GM12878 (cell line): Measurements from ENCODE around the gene CABP7. TPM values are rescaled to one million over a fixed set of nuclear protein-coding genes. Genes with fewer than 3 reads are reported as not detected.

Source experiments
- ATAC-seq: fragments of 200-7000 bp; cut with Tn5 transposase; 3 replicates; pipeline ENCODE4 v1.9.1; 2020; ENCODE audit warnings: mild to moderate bottlenecking, moderate library complexity
- BruUV-seq: library from RNA; stranded (reverse); fragments of 400-500 nt; replicated peaks from 2 replicates; lab custom pipeline; 2021; lab: Mats Ljungman, UMichigan
- CTCF ChIA-PET: fragments of 300-600 bp; sonication (Branson Sonifier 250); formaldehyde crosslinking; extraction: SDS; loops from one replicate; lab custom pipeline; 2021; ENCODE audit warnings: inconsistent platforms; lab: Yijun Ruan, JAX
- POLR2A ChIA-PET: fragments of 350-600 bp; formaldehyde crosslinking; extraction: SDS; loops from one replicate; lab custom pipeline; 2021; ENCODE audit warnings: inconsistent platforms; lab: Charles Lee
- RAD21 ChIA-PET: fragments of 300-600 bp; sonication (Branson Sonifier 250); formaldehyde crosslinking; loops from one replicate; lab custom pipeline; 2023; ENCODE audit warnings: antibody characterized with exemption; ENCODE audit not compliant: unreplicated experiment; lab: Charles Lee
- SMC1A ChIA-PET: fragments of 300-600 bp; sonication (Branson Sonifier 250); formaldehyde crosslinking; loops from one replicate; lab custom pipeline; 2023; ENCODE audit not compliant: unreplicated experiment, uncharacterized antibody; lab: Charles Lee
- DNase-seq: peaks from one replicate; pipeline ENCODE4 v3.0.0-alpha.2; 2011; ENCODE audit warnings: low read depth, low spot score
- FAIRE-seq: peaks from 3 replicates; lab custom pipeline; 2011; peaks lifted over from hg19 to GRCh38; lab: Jason Lieb, UNC
- H2AFZ ChIP-seq: 2 replicates; pipeline ENCODE4 v1.6.0; 2011; ENCODE audit warnings: low read depth, low read length, control low read depth; ENCODE audit not compliant: control insufficient read depth
- H3K27ac ChIP-seq: 2 replicates; pipeline ENCODE4 v1.5.1; 2011; ENCODE audit warnings: control low read depth; ENCODE audit not compliant: control insufficient read depth, insufficient read depth
- H3K27me3 ChIP-seq, 2 experiments: replicated peaks in 1 of 2; 2 replicates each; pipeline versions ENCODE4 v1.6.0 to v1.6.1; 2011; ENCODE audit warnings: low read length in 1 of 2; ENCODE audit not compliant: control insufficient read depth in 2 of 2, insufficient read depth in 2 of 2
- H3K36me3 ChIP-seq, 2 experiments: 2 replicates each; pipeline ENCODE4 v1.5.1; 2011; ENCODE audit warnings: low read length in 1 of 2; ENCODE audit not compliant: control insufficient read depth in 2 of 2, insufficient read depth in 2 of 2
- H3K4me1 ChIP-seq: 2 replicates; pipeline ENCODE4 v1.6.1; 2011; ENCODE audit warnings: mild to moderate bottlenecking, low read length, moderate library complexity, mixed read lengths; ENCODE audit not compliant: control insufficient read depth, insufficient read depth
- H3K4me2 ChIP-seq: 2 replicates; pipeline ENCODE4 v1.6.0; 2011; ENCODE audit warnings: control low read depth; ENCODE audit not compliant: control insufficient read depth, insufficient read depth
- H3K4me3 ChIP-seq: fragments of 200-600 bp; sonication (generic); 2 replicates; pipeline ENCODE4 v1.5.1; 2016
- H3K79me2 ChIP-seq: 2 replicates; pipeline ENCODE4 v1.6.0; 2011; ENCODE audit warnings: low read length; ENCODE audit not compliant: control insufficient read depth, insufficient read depth
- H3K9ac ChIP-seq: 2 replicates; pipeline ENCODE4 v1.8.0; 2011; ENCODE audit warnings: low read length, control low read depth, mixed read lengths; ENCODE audit not compliant: control insufficient read depth, insufficient read depth
- H3K9me3 ChIP-seq: replicated peaks from 3 replicates; pipeline ENCODE4 v1.5.1; 2011; ENCODE audit warnings: mild to moderate bottlenecking, low read length; ENCODE audit not compliant: control insufficient read depth, insufficient read depth
- H4K20me1 ChIP-seq: 2 replicates; pipeline ENCODE4 v1.6.0; 2011; ENCODE audit not compliant: control insufficient read depth, insufficient read depth
- ASH2L ChIP-seq: fragments of 300-600, 200-600 bp; sonication (generic); IDR thresholded peaks from 2 replicates; pipeline ENCODE4 v1.6.1; 2017; ENCODE audit warnings: low read depth, mild to moderate bottlenecking, borderline replicate concordance
- BRCA1 ChIP-seq: IDR thresholded peaks from 2 replicates; pipeline ENCODE4 v1.6.1; 2011; ENCODE audit warnings: low read depth, low read length, improper control_type of control experiment
- CREM ChIP-seq: IDR thresholded peaks from 2 replicates; pipeline ENCODE4 v1.6.1; 2014; ENCODE audit warnings: antibody characterized with exemption, low read depth
- EGR1 ChIP-seq, 2 experiments: IDR thresholded peaks; 1 replicate in 1 of 2; 2 replicates in 1 of 2; pipeline ENCODE4 v1.6.1; 2011 to 2012; ENCODE audit warnings: low read depth in 2 of 2, low read length in 2 of 2, borderline replicate concordance in 1 of 2, mild to moderate bottlenecking in 1 of 2, moderate library complexity in 1 of 2
- EP300 ChIP-seq, 2 experiments: fragments of 150-350 bp in 1 of 2; IDR thresholded peaks; 2 replicates each; pipeline ENCODE4 v1.6.1; 2011 to 2012; ENCODE audit warnings: low read depth in 2 of 2, low read length in 2 of 2, borderline replicate concordance in 1 of 2, improper control_type of control experiment in 1 of 2, inconsistent platforms in 1 of 2; ENCODE audit not compliant: control insufficient read depth in 1 of 2
- KDM1A ChIP-seq: fragments of 200-600 bp; sonication (generic); IDR thresholded peaks from 2 replicates; pipeline ENCODE4 v1.6.1; 2016; ENCODE audit warnings: borderline replicate concordance
- KLF5 ChIP-seq: fragments of 450-650 bp; IDR thresholded peaks from 2 replicates; pipeline ENCODE4 v1.6.1; 2014; ENCODE audit warnings: mild to moderate bottlenecking; ENCODE audit not compliant: partially characterized antibody
- MEF2B ChIP-seq: fragments of 450-650 bp; IDR thresholded peaks from 2 replicates; pipeline ENCODE4 v1.6.1; 2018; ENCODE audit warnings: mild to moderate bottlenecking, moderate library complexity; ENCODE audit not compliant: partially characterized antibody, poor library complexity, severe bottlenecking
- NFYB ChIP-seq: IDR thresholded peaks from 2 replicates; pipeline ENCODE4 v1.6.1; 2011; ENCODE audit warnings: low read depth, mild to moderate bottlenecking, low read length, improper control_type of control experiment, moderate library complexity; ENCODE audit not compliant: insufficient read depth
- RFX5 ChIP-seq: IDR thresholded peaks from 2 replicates; pipeline ENCODE4 v1.6.1; 2011; ENCODE audit warnings: low read depth, low read length, improper control_type of control experiment
- SMAD1 ChIP-seq: fragments of 450-650 bp; IDR thresholded peaks from 2 replicates; pipeline ENCODE4 v1.6.1; 2018; ENCODE audit warnings: mild to moderate bottlenecking, low read depth; ENCODE audit not compliant: partially characterized antibody
- WGBS: methylation state at CpG from one replicate; pipeline ENCODE4 v1.1.6; 2016; ENCODE audit warnings: low lambda C conversion rate; ENCODE audit not compliant: insufficient replicate concordance, insufficient coverage; ENCODE audit errors: missing lambda C conversion rate; 5-methylcytosine and 5-hydroxymethylcytosine counted together
- in situ Hi-C: fragments of 300-500 bp; cut with MboI; formaldehyde crosslinking; loops from 9 replicates; pipeline ENCODE4 v1.14.3; 2018; ENCODE audit warnings: mixed read lengths
- intact Hi-C: fragments of 100-400 bp; cut with micrococcal nuclease; formaldehyde crosslinking; loops from one replicate; pipeline ENCODE4 v1.14.2; 2022; ENCODE audit not compliant: unreplicated experiment
- polyA plus RNA-seq, 11 experiments: library from polyadenylated mRNA; depleted of rRNA in 4 of 11; unstranded in 6 of 11; stranded (reverse) in 5 of 11; fragments of >200 nt; fragmentation: Nextera tagmentation in 4 of 11; fragmentation: Illumina TruSeq in 1 of 11; extraction: Ambion mirVana in 4 of 11; extraction: Trizol in 1 of 11; gene quantifications; 1 replicate in 1 of 11; 2 replicates in 10 of 11; pipeline versions ENCODE4 v1.2.1 to v1.2.3, GENCODE V29; 2011 to 2016; ENCODE audit warnings: inconsistent platforms in 2 of 11, missing spikeins in 2 of 11, low read depth in 1 of 11
- total RNA-seq, 4 experiments: library from RNA; depleted of rRNA in 3 of 4; stranded (reverse); fragments of >200 nt in 3 of 4; fragmentation: Illumina TruSeq in 1 of 4; extraction: Trizol in 1 of 4; gene quantifications; 2 replicates each; pipeline versions ENCODE4 v1.2.1 to v1.2.3, GENCODE V29; 2013 to 2021
- TF ChIP-seq, protein P1 (sequence below): fragments of 450-650 bp; formaldehyde crosslinking; IDR thresholded peaks from 2 replicates; pipeline ENCODE4 v1.4.0; 2020; ENCODE audit warnings: mild to moderate bottlenecking, moderate library complexity
- TF ChIP-seq, protein P2 (sequence below): fragments of 450-650 bp; IDR thresholded peaks from 2 replicates; pipeline ENCODE4 v1.6.1; 2017; ENCODE audit warnings: mild to moderate bottlenecking, low read depth, inconsistent platforms; ENCODE audit not compliant: poor library complexity, severe bottlenecking
- TF ChIP-seq, protein P3 (sequence below): fragments of 450-650 bp; IDR thresholded peaks from 2 replicates; pipeline ENCODE4 v1.6.1; 2016; ENCODE audit warnings: mild to moderate bottlenecking

The CABP7 gene
- total and polyA plus RNA-seq, 10 of the 15 experiments (the other 5 are each of a cell fraction or from before 2014, with no cell fraction given): 0.02 to 0.18 (median 0.05) TPM; not detected in 5

DNA sequence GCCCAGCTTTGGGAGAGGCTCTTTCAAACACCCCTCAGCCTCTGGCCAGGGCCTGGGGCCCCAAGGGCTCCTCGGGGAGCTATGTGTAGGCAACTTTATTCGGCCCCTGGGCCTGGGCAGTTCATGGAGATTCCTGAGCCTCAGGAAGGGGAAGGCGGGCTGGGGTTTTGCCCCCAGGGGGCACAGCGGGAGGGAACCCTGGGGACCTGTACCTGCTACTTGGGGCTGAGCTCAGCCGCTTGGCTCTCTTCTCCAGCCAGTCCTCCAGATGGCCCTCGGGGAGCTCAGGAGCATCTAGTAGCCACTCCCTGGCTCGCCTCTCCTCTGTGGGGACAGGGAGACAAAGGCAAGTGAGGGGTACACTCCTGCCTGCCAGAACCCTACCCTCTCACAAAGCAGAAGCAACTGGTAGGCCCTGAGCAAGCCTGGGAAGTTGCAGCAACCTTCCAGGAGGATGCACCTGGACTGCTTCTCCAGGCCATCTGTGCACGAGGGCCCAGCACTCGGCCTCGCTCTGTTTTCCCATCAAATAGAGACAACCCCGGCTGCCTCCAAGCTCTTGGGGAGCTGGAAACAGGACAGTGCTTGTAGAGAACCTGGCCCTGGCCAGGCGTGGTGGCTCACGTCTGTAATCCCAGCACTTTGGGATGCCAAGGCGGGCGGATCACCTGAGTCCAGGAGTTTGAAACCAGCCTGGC is 18.5 kb downstream of the CABP7 start:
- WGBS: 79% methylated on average over 14 of the region's 15 CpGs
- intact Hi-C loops (no loop called here), in situ Hi-C loops (no loop called here)
- DNase-seq (no peak), ATAC-seq (no peak), FAIRE-seq (no peak)
- Histone ChIP-seq H3K9ac (no peak overlapping the region), H3K79me2 (no peaks in the 10 kb centered on the region), H3K27ac (no peak overlapping the region), H3K4me1 (peaks cover 3% of the 10 kb centered on the region; the same call in 1 of the 2 replicates), H3K27me3 (no peaks in the 10 kb centered on the region), H3K36me3 (no peaks in the 10 kb centered on the region; a peak in 1 of 4 replicates), H3K9me3 (no peaks in the 10 kb centered on the region), H4K20me1 (no peaks in the 10 kb centered on the region), H3K4me3 (no peak overlapping the region), H3K4me2 (no peak overlapping the region), H2AFZ (no peak overlapping the region)
- SMC1A ChIA-PET: no interaction called here
- CTCF ChIA-PET: no interaction called here
- no TSS peak for BruUV-seq
- POLR2A ChIA-PET: no interaction called here
- RAD21 ChIA-PET: no interaction called here
- TF ChIP-seq RFX5 (no peak), CREM (no peak), ASH2L (no peak), BRCA1 (no peak), KDM1A (no peak), NFYB (no peak), SMAD1 (no peak), MEF2B (no peak), EGR1 (IDR thresholded peaks at IDR 0.05; ENCODE audit: borderline replicate concordance in 1 of 2, low read depth in 2 of 2, low read length in 2 of 2) (no peak), KLF5 (no peak), EP300 (IDR thresholded peaks at IDR 0.05; ENCODE audit: borderline replicate concordance in 1 of 2, control insufficient read depth in 1 of 2, low read depth in 2 of 2, low read length in 2 of 2) (no peak)
- TF ChIP-seq, protein P1, sequence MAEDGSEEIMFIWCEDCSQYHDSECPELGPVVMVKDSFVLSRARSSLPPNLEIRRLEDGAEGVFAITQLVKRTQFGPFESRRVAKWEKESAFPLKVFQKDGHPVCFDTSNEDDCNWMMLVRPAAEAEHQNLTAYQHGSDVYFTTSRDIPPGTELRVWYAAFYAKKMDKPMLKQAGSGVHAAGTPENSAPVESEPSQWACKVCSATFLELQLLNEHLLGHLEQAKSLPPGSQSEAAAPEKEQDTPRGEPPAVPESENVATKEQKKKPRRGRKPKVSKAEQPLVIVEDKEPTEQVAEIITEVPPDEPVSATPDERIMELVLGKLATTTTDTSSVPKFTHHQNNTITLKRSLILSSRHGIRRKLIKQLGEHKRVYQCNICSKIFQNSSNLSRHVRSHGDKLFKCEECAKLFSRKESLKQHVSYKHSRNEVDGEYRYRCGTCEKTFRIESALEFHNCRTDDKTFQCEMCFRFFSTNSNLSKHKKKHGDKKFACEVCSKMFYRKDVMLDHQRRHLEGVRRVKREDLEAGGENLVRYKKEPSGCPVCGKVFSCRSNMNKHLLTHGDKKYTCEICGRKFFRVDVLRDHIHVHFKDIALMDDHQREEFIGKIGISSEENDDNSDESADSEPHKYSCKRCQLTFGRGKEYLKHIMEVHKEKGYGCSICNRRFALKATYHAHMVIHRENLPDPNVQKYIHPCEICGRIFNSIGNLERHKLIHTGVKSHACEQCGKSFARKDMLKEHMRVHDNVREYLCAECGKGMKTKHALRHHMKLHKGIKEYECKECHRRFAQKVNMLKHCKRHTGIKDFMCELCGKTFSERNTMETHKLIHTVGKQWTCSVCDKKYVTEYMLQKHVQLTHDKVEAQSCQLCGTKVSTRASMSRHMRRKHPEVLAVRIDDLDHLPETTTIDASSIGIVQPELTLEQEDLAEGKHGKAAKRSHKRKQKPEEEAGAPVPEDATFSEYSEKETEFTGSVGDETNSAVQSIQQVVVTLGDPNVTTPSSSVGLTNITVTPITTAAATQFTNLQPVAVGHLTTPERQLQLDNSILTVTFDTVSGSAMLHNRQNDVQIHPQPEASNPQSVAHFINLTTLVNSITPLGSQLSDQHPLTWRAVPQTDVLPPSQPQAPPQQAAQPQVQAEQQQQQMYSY: no peak
- TF ChIP-seq, protein P2, sequence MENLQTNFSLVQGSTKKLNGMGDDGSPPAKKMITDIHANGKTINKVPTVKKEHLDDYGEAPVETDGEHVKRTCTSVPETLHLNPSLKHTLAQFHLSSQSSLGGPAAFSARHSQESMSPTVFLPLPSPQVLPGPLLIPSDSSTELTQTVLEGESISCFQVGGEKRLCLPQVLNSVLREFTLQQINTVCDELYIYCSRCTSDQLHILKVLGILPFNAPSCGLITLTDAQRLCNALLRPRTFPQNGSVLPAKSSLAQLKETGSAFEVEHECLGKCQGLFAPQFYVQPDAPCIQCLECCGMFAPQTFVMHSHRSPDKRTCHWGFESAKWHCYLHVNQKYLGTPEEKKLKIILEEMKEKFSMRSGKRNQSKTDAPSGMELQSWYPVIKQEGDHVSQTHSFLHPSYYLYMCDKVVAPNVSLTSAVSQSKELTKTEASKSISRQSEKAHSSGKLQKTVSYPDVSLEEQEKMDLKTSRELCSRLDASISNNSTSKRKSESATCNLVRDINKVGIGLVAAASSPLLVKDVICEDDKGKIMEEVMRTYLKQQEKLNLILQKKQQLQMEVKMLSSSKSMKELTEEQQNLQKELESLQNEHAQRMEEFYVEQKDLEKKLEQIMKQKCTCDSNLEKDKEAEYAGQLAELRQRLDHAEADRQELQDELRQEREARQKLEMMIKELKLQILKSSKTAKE: no peak
- TF ChIP-seq, protein P3, sequence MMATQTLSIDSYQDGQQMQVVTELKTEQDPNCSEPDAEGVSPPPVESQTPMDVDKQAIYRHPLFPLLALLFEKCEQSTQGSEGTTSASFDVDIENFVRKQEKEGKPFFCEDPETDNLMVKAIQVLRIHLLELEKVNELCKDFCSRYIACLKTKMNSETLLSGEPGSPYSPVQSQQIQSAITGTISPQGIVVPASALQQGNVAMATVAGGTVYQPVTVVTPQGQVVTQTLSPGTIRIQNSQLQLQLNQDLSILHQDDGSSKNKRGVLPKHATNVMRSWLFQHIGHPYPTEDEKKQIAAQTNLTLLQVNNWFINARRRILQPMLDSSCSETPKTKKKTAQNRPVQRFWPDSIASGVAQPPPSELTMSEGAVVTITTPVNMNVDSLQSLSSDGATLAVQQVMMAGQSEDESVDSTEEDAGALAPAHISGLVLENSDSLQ: no peak
